Measurements from ENCODE around the gene CYP19A1. TPM values are rescaled to one million over a fixed set of nuclear protein-coding genes. Genes with fewer than 3 reads are reported as not detected.

Gene CYP19A1
- total RNA-seq, 4 donors from 2014 or later: 0.38 TPM; not detected in 3

- H3K4me1 ChIP-seq: no peaks in the 10 kb centered on the region
- H3K36me3 ChIP-seq: no peaks in the 10 kb centered on the region
- no peak overlapping the region for H3K27ac ChIP-seq
- no peak overlapping the region for H3K4me3 ChIP-seq
- DNase-seq: no peak
- no peaks in the 10 kb centered on the region for H3K9me3 ChIP-seq
- WGBS, 2 donors: 74 to 78% methylated on average over 5 of the region's 5 CpGs
- TF ChIP-seq POLR2A (IDR thresholded peaks at IDR 0.05) (no peak), CTCF (IDR thresholded peaks at IDR 0.05) (no peak)
- intact Hi-C loops (cut with DNase I): no loop called here
- H3K27me3 ChIP-seq: peaks cover 0 to 24% (median 0%) of the 10 kb centered on the region in 4 donors
Measured at GRCh38 chr15:51212239-51212638, 126.2 kb downstream of the CYP19A1 start.

GRCh38 chr15:51205050-51205975 is 133.1 kb downstream of the CYP19A1 start:
- H3K4me1 ChIP-seq: no peaks in the 10 kb centered on the region
- H3K27me3 ChIP-seq: peaks cover 0 to 45% (median 0%) of the 10 kb centered on the region in 4 donors
- 77 to 90% methylated on average over 2 to 3 of the region's 3 CpGs for WGBS, 2 donors
- no peak for DNase-seq
- H3K27ac ChIP-seq: no peak overlapping the region
- H3K36me3 ChIP-seq: no peaks in the 10 kb centered on the region
- no peaks in the 10 kb centered on the region for H3K9me3 ChIP-seq
- TF ChIP-seq POLR2A (IDR thresholded peaks at IDR 0.05) (no peak), CTCF (IDR thresholded peaks at IDR 0.05) (no peak)
- intact Hi-C loops (cut with DNase I): no loop called here
- H3K4me3 ChIP-seq: no peak overlapping the region

GRCh38 chr15:51203797-51204196 is 134.6 kb downstream of the CYP19A1 start:
- H3K4me1 ChIP-seq: no peaks in the 10 kb centered on the region
- H3K27me3 ChIP-seq: peaks cover 0 to 54% (median under 1%) of the 10 kb centered on the region in 4 donors
- WGBS, 2 donors: 59 to 69% methylated on average over 2 of the region's 2 CpGs
- H3K36me3 ChIP-seq: no peaks in the 10 kb centered on the region
- H3K4me3 ChIP-seq: no peak overlapping the region
- intact Hi-C loops (cut with DNase I): no loop called here
- H3K27ac ChIP-seq: no peak overlapping the region
- no peaks in the 10 kb centered on the region for H3K9me3 ChIP-seq
- DNase-seq: no peak
- no peak for TF ChIP-seq POLR2A (IDR thresholded peaks at IDR 0.05)
- TF ChIP-seq CTCF (IDR thresholded peaks at IDR 0.05): no peak

GRCh38 chr15:51202783-51203182 is 135.6 kb downstream of the CYP19A1 start:
- no peak overlapping the region for H3K4me3 ChIP-seq
- intact Hi-C loops (cut with DNase I): no loop called here
- H3K27me3 ChIP-seq: peaks cover 0 to 54% (median 1%) of the 10 kb centered on the region in 4 donors
- H3K36me3 ChIP-seq: no peaks in the 10 kb centered on the region
- H3K27ac ChIP-seq: no peak overlapping the region
- DNase-seq: no peak
- no peaks in the 10 kb centered on the region for H3K9me3 ChIP-seq
- no peaks in the 10 kb centered on the region for H3K4me1 ChIP-seq
- TF ChIP-seq CTCF (IDR thresholded peaks at IDR 0.05) (no peak), POLR2A (IDR thresholded peaks at IDR 0.05) (no peak)
- 62 to 81% methylated on average over 3 of the region's 3 CpGs for WGBS, 2 donors

- no peaks in the 10 kb centered on the region for H3K9me3 ChIP-seq
- DNase-seq: no peak
- TF ChIP-seq POLR2A (IDR thresholded peaks at IDR 0.05) (no peak), CTCF (IDR thresholded peaks at IDR 0.05) (no peak)
- no peaks in the 10 kb centered on the region for H3K4me1 ChIP-seq
- no peak overlapping the region for H3K4me3 ChIP-seq
- intact Hi-C loops (cut with DNase I): no loop called here
- H3K36me3 ChIP-seq: no peaks in the 10 kb centered on the region
- 63 to 75% methylated on average over 2 to 3 of the region's 5 CpGs for WGBS, 2 donors
- peaks cover 0 to 50% (median 1%) of the 10 kb centered on the region in 4 donors for H3K27me3 ChIP-seq
- H3K27ac ChIP-seq: no peak overlapping the region
Measured at GRCh38 chr15:51201581-51201980, 136.8 kb downstream of the CYP19A1 start.

Data from esophagus squamous epithelium (tissue), 5 donors.